Liver (tissue), 9 donors: ENCODE data around the gene CABYR. TPM values are rescaled to one million over a fixed set of nuclear protein-coding genes. Genes with fewer than 3 reads are reported as not detected.

Source experiments
- DNase-seq: peaks from one replicate; pipeline ENCODE4 v3.0.0-alpha.2; 2017; ENCODE audit warnings: low spot score
- H3K27ac ChIP-seq, 2 donors: one replicate each; pipeline ENCODE4 v1.7.0; 2013; ENCODE audit warnings: inconsistent platforms in 2 of 2, low read length in 2 of 2, control low read depth in 1 of 2, low read depth in 1 of 2, mild to moderate bottlenecking in 1 of 2
- H3K27me3 ChIP-seq, 4 donors: one replicate each; pipeline versions ENCODE4 v1.6.1 to v1.7.0; 2013; ENCODE audit warnings: low read length in 3 of 4, inconsistent platforms in 1 of 4, mild to moderate bottlenecking in 1 of 4, moderate library complexity in 1 of 4; ENCODE audit not compliant: control insufficient read depth in 4 of 4, insufficient read depth in 4 of 4
- H3K36me3 ChIP-seq, 4 donors: one replicate each; pipeline versions ENCODE4 v1.6.1 to v1.7.0; 2013; ENCODE audit warnings: low read length in 3 of 4, mild to moderate bottlenecking in 3 of 4, low read depth in 1 of 4, moderate library complexity in 1 of 4; ENCODE audit not compliant: control insufficient read depth in 4 of 4, insufficient read depth in 3 of 4
- H3K4me1 ChIP-seq, 4 donors: one replicate each; pipeline versions ENCODE4 v1.6.1 to v1.7.0; 2013; ENCODE audit warnings: low read length in 3 of 4, mild to moderate bottlenecking in 3 of 4, moderate library complexity in 1 of 4; ENCODE audit not compliant: control insufficient read depth in 4 of 4, insufficient read depth in 4 of 4
- H3K4me3 ChIP-seq, 3 donors: one replicate each; pipeline versions ENCODE4 v1.6.1 to v1.7.0; 2013; ENCODE audit warnings: low read length in 3 of 3, control low read depth in 1 of 3, low read depth in 1 of 3, mild to moderate bottlenecking in 1 of 3
- H3K9ac ChIP-seq, 2 donors: one replicate each; pipeline ENCODE4 v1.7.0; 2013; ENCODE audit warnings: low read length in 2 of 2, mild to moderate bottlenecking in 2 of 2, moderate library complexity in 2 of 2, control low read depth in 1 of 2, low read depth in 1 of 2
- H3K9me3 ChIP-seq, 4 donors: one replicate each; pipeline versions ENCODE4 v1.6.1 to v1.7.0; 2013; ENCODE audit warnings: low read length in 3 of 4; ENCODE audit not compliant: control insufficient read depth in 4 of 4
- CTCF ChIP-seq: fragments of 150-350 bp; IDR thresholded peaks from 2 replicates; pipeline ENCODE4 v1.5.1; 2017; ENCODE audit warnings: improper control_type of control experiment, low read depth, low read length; ENCODE audit not compliant: missing input control
- FOXA1 ChIP-seq: IDR thresholded peaks from 2 replicates; pipeline ENCODE4 v1.6.1; 2016; ENCODE audit warnings: antibody characterized with exemption
- FOXA2 ChIP-seq: IDR thresholded peaks from 2 replicates; pipeline ENCODE4 v1.6.1; 2016; ENCODE audit warnings: antibody characterized with exemption
- JUND ChIP-seq, 2 donors: IDR thresholded peaks; 2 replicates each; pipeline ENCODE4 v1.6.1; 2016; ENCODE audit warnings: antibody characterized with exemption in 2 of 2
- REST ChIP-seq: IDR thresholded peaks from 2 replicates; pipeline ENCODE4 v1.6.1; 2016; ENCODE audit warnings: antibody characterized with exemption, mild to moderate bottlenecking
- SP1 ChIP-seq: IDR thresholded peaks from 2 replicates; pipeline ENCODE4 v1.6.1; 2018; ENCODE audit warnings: antibody characterized with exemption, mild to moderate bottlenecking
- TAF1 ChIP-seq: conservative IDR thresholded peaks from 2 replicates; pipeline ENCODE4 v1.6.1; 2016; ENCODE audit warnings: antibody characterized with exemption, mild to moderate bottlenecking
- YY1 ChIP-seq: IDR thresholded peaks from 2 replicates; pipeline ENCODE4 v1.6.1; 2016; ENCODE audit warnings: antibody characterized with exemption, mild to moderate bottlenecking
- ZBTB33 ChIP-seq: IDR thresholded peaks from 2 replicates; pipeline ENCODE4 v1.6.1; 2016; ENCODE audit warnings: antibody characterized with exemption
- WGBS: extraction: QIAGEN DNeasy Blood & Tissue Kit; methylation state at CpG from one replicate; pipeline ENCODE4 v1.1.7; 2013; 5-methylcytosine and 5-hydroxymethylcytosine counted together
- polyA plus RNA-seq, 2 donors: library from polyadenylated mRNA; stranded (reverse) in 1 of 2; unstranded in 1 of 2; fragments of 200-250 nt in 1 of 2; fragments of >200 nt in 1 of 2; fragmentation: Nextera tagmentation in 1 of 2; extraction: Ambion mirVana in 1 of 2; gene quantifications; one replicate each; pipeline versions ENCODE4 v1.2.1 to v1.2.3, GENCODE V29; 2013 to 2015
- total RNA-seq, 2 donors: library from RNA; depleted of rRNA; stranded (reverse); fragments of >200 nt; gene quantifications; one replicate each; pipeline ENCODE4 v1.2.3, GENCODE V29; 2014
- donor health status: healthy.
- donor health status: healthy.
- donor health status: healthy.
- donor health status: healthy.
- donor health status: healthy.

The CABYR gene
- total and polyA plus RNA-seq, 4 donors: 0.19 to 0.67 (median 0.32) TPM

GRCh38 chr18:24199372-24199962, 60.6 kb downstream of the CABYR start:
- TF ChIP-seq FOXA1 (no peak), SP1 (no peak), YY1 (no peak), JUND (IDR thresholded peaks at IDR 0.05) (no peak), ZBTB33 (no peak), TAF1 (no peak), CTCF (no peak), FOXA2 (no peak), REST (no peak)
- peaks cover 9 to 23% (median 16%) of the 10 kb centered on the region in 4 donors for H3K4me1 ChIP-seq

GRCh38 chr18:24200494-24201290, 61.8 kb downstream of the CABYR start:
- 81% methylated on average over 11 of the region's 11 CpGs for WGBS
- peaks cover 5 to 13% (median 9%) of the 10 kb centered on the region in 4 donors for H3K4me1 ChIP-seq
- H3K9me3 ChIP-seq: no peaks in the 10 kb centered on the region
- DNase-seq: no peak
- H3K9ac ChIP-seq: no peak overlapping the region
- H3K27me3 ChIP-seq: no peaks in the 10 kb centered on the region
- H3K36me3 ChIP-seq: no peaks in the 10 kb centered on the region
- no peak overlapping the region for H3K4me3 ChIP-seq
- no peak for TF ChIP-seq YY1
- no peak overlapping the region for H3K27ac ChIP-seq

More at GRCh38 chr18:24199372-24199962, 60.6 kb downstream of the CABYR start:
- Histone ChIP-seq H3K36me3 (no peaks in the 10 kb centered on the region), H3K9me3 (no peaks in the 10 kb centered on the region), H3K27ac (no peak overlapping the region), H3K27me3 (no peaks in the 10 kb centered on the region), H3K4me3 (no peak overlapping the region), H3K9ac (no peak overlapping the region)
- DNase-seq: no peak
- 92% methylated on average over 5 of the region's 5 CpGs for WGBS
